NCI-H460 (cell line): Measurements from ENCODE around the gene FOXL3. TPM values are rescaled to one million over a fixed set of nuclear protein-coding genes. Genes with fewer than 3 reads are reported as not detected.

Source experiments
- DNase-seq: peaks from one replicate; pipeline ENCODE4 v3.0.0-alpha.2; 2016; ENCODE audit warnings: low read depth; ENCODE audit errors: extremely low read depth
- total RNA-seq: library from RNA; depleted of rRNA; stranded (reverse); fragments of >200 nt; shearing (Covaris generic); gene quantifications from 2 replicates; pipeline ENCODE4 v1.2.3, GENCODE V29; 2014

FOXL3 gene
- total RNA-seq, 1 experiment from 2014 or later: not detected

DNA sequence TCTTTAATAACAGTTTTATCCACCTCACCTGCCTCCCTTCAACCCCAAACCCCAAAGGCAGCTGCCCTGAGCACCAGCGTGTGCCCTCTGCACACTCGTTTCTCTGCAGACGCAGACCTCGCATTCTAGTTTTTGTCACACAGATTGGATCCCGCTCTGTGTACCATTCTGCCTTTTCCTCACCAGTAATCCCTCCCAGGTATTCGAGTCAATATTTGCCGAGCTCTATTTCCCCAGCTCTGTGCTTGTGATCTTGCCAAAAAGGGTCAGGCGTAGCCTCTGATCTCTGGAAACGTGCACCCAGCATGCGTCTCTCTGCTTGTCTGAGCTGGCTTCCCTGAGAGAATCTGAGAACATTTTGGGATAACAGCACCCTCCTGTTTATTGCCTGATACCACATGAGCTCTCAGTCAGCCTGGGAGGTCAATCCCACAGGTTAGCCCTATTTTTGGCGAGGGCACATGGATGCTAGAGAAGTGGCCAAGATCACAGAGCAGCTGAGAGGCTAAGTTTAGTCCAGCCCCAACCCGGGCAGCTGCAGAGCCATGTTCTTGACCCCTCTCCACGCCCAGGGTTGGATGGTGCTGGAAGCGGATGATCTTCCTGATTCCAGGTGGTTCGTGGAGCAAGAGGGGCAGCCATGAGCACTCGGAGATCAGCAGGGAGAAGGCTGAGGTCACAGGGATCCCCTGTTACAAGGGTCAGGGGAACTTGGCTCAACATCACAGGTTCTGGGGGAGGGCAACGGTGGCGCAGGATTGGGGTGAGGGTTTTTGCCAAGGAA lies 29.1 kb downstream of the FOXL3 start:
- no peak for DNase-seq

- DNase-seq: no peak
These were observed 30.3 kb downstream of the FOXL3 start for GRCh38 chr7:320297-320696.

DNA sequence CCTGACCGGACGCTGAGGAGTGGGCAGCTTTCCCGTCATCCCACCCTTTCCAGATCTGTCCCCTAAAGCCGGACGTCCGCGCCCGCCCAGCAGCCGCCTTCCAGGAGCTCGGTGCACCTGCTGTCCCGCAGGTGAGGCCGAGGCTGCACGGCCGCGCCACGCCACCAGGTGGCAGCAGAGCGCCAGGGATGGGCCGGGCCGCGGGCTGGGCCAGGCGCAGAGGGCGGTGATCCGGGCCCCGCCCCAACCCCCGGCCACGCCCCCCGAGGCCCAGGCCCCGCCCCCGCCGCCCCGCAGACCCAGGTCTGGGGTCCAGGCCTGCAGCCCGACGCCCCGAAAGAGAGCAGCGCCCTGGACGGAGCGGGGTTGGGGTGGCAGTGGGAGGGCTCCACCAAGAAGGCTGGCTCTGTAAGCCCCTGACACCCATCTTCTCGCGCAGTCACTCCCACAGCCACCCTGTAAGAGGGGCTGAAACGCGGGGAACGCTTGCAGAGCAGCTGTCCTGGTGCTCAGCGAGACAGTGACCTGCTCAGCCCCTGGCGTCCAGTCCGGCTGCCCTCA lies 32.2 kb downstream of the FOXL3 start:
- peak; percentile 41 for DNase-seq

DNA sequence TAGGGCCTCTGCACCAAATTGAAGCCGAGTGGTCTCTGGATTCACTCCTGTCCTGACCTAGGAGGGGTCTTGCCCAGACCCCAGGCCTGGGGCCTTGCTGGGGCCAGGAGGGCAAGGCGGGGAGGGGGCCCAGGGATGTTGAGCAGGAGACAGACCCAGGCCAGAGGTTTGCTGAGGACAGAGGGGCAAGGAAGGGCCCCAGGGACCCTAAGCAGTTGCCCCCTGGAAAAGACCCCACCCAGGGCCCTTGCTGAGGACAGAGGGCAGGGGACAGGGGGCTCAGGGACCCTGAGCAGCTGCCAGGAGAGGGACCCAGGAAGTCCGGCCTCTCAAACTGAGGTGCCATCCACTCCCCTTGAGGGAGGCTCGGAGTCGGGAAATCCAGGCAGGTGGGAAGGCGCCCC lies 32.7 kb downstream of the FOXL3 start:
- no peak for DNase-seq

GRCh38 chr7:323410-323809 lies 33.4 kb downstream of the FOXL3 start:
- no peak for DNase-seq

DNA sequence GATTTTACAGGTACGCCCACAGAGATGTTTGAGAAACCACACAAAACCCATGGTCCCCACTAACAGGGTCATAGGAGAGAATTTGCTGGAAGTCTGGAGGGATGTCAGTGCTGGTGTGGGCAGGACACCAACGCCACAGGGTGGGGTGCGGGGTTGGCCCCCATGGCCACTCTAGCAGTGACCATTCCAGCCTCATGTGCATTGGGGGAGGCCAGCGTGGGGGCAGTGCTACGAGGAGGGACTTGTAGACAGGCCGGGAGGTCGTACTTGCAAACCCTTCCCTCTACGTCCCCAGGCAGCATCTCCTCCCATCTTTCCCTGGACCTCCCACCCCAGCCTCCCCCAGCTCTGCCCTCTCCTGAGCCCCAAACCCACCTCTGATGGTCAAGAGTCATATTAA lies 34.0 kb downstream of the FOXL3 start:
- DNase-seq: no peak

- no peak for DNase-seq
These were observed 35.3 kb downstream of the FOXL3 start for GRCh38 chr7:325051-325798.

GRCh38 chr7:325811-326210 lies 35.8 kb downstream of the FOXL3 start:
- DNase-seq: no peak

GRCh38 chr7:326273-326672 lies 36.3 kb downstream of the FOXL3 start:
- DNase-seq: no peak

GRCh38 chr7:326809-327232 lies 36.9 kb downstream of the FOXL3 start:
- no peak for DNase-seq

GRCh38 chr7:327233-327931 lies 37.4 kb downstream of the FOXL3 start:
- DNase-seq: no peak

- DNase-seq: no peak
These were observed 38.2 kb downstream of the FOXL3 start for GRCh38 chr7:327991-328702.

GRCh38 chr7:329691-330281 lies 39.8 kb downstream of the FOXL3 start:
- DNase-seq: no peak

GRCh38 chr7:330511-331230 lies 40.7 kb downstream of the FOXL3 start:
- DNase-seq: no peak

- DNase-seq: no peak
These were observed 42.1 kb downstream of the FOXL3 start for GRCh38 chr7:332020-332517.

- DNase-seq: peak; percentile 62
These were observed 42.8 kb downstream of the FOXL3 start for GRCh38 chr7:332646-333392.

DNA sequence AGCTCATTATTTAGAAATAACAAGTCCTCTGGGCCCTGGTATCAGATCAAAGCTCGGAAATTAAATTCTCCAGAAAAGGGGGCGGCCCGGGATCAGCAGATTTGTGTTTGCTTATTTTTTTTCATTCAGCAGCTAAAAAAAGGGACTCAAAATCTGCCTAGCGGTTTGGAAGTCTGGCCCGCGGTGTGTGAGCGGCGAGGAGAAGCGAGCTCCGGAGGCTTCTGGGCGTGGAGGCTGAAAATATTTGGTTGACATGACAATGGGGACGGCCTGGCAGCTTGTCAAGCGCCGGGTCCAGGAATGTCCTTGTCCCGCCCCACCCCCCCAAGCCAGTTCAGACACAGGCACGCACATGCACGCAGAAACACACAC lies 43.4 kb downstream of the FOXL3 start:
- no peak for DNase-seq

DNA sequence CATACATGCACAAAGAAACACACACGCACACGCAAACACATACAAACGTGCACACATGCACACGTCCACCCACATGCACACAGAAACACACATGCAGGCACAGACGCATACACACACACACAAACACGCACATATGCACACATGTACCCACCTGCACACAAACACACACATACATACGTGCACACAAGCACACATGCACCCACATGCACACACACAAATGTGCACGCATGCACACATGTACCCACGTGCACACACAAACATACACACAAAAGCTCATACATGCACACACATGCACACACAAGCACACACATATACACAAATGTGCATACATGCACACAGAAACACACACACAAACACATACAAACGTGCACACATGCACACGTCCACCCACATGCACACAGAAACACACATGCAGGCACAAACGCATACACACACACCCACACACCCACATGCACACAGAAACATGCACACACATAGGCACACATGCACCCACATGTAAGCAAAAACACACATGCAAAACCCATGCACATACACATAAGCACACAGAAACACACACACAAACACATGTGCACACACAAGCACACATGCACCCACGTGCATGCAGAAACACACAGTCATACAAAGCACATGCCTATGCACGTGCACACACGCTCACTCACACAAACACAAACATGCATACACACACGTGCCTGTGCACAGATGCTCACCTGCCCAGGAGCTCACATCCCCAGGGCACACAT lies 44.8 kb downstream of the FOXL3 start:
- no peak for DNase-seq
